Activated T-cell treated with anti-CD3 and anti-CD28 coated beads for 4 hours (primary cell): Measurements from ENCODE around the gene SPTBN2.
"Not testable (repeated sequence)": the region's sequence is repeated elsewhere in the genome, so short reads cannot be mapped to it uniquely, and the experiment has no call there.

Experiments used
- DNase-seq: peaks from one replicate; pipeline ENCODE4 v3.0.0-alpha.2; 2020

SPTBN2 gene

DNA sequence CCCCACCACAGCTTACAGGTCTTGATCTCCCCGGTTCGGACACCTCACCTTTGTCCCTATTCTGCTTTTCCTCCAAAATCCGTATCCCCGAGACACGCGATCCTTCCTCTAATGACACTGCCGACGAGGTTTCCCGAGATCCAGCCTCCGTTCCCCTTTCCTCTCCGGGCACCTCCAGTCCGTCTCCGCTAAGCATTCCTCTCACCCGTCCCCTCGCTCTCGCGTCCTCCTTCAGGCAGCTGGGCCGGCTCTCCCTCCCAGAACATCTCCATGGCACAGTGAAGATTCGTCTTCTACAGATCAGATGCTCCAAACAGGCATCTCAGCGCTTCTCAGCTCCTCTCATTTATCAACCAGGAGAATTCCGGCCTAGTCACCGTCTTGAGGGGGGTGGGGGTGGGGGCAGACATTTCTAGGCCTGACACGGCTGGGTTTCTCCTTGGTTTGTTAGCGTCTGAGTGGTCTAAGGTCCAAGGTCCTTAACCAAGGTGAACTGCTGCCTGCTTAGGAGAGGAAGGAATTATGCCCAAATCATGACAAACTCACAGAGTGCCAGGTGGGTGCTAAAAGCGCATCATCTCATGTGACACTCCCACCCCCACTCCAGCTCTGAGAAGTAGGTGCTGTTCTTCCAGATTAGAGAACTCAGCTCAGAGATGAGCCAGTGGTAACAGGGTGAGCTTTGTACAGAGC is at the start of gene SPTBN2:
SPTBN2 (minus strand) TSS at position 524 of the 693 bp plus-strand sequence. CDS start 7,976 bp downstream, outside the sequence.
- DNase-seq, result no peak

DNA sequence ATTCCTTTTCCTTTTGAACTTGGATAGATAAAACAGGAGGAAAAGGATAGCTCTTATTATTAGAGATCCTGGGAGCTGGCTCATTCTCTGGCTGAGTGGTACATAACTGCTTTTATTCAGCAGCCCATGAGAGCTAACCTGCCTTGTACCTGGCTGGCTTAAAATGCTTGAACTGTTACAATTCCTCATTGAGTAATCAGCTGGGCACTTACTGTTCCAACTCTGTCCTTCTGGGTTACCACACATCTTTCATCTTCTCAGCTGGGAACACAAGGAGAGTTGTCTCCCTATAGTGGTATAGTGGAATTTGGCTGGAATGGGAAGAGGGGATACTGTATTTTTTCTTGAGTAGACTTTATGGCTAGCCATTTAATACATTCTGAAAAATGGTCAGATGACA is 39.8 kb upstream of the SPTBN2 start:
- DNase-seq, result no peak

DNA sequence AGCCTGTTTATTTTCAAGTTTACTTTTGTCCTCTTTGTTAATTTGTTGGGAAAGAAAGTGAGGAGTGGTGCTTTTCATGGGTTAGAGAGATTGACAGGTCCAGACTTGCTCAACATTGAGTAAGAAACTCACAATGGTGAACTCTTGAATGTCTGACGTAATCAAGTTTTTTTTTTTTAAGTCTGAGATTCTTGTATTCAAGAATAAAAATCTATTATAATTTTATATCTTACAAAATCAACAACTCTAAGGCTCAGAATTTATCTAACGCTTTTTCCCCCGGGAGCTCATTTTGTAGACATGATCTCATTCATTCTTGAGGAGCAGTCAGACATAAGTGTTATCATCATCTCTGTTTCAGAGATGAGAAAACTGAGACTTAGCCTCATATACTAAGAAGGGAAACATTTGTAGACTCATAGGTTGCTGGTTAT is 39.1 kb upstream of the SPTBN2 start:
- no peak for DNase-seq

DNA sequence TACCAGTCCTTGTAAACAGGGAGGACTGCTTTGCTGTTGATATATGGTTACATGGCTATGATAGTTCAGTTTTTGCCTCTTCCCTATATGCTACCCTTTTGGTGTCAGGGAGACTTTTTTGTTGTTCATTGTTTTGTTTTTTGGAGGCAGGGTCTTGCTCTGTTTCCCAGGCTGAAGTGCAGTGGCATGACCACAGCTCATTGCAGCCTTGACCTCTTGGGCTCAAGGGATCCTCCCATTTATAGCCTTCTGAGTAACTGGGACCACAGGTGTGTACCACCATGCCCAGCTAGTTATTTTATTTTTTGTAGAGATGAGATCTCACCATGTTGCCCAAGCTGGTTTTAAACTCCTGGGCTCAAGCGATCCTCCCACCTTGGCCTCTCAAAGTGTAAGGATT is 38.6 kb upstream of the SPTBN2 start:
- no peak for DNase-seq

DNA sequence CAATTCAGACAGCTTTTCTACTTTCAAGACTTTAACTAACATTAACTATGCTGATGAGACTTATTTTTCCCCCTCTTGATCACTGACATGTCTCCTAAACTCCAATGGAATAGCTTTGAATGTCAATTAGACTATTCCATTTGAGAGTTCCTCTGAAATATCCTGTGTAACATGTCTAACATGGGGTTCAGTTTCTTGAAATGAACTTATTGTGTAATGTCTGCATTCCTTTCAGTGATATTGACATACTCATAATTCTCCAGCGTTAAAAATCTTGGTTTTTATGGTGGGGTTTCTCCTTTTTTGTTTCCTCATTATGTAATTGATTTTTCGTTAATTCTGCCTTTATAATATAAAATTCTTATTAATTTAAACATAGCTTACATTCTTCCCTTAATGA is 37.7 kb upstream of the SPTBN2 start:
- DNase-seq, result no peak

DNA sequence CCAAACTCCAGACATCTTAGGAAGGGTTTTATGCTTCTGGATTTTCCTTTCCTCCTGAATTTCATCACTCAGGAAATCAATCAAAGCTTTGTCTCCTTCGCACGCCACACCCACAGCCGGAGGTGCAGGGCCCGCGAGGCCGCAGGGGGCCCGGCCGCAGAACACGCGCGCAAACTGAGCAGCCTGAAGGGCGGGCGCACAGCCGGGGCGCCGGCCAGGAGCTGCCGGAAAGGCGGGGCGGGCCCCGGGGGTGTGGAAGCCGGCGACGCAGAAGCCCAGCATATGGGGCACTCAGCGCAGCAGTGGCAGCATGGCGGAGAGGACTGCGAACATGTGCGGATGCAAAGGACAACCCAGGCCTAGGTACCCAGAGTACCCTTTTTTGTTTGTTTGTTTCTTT is 33.1 kb upstream of the SPTBN2 start:
- no peak for DNase-seq

DNA sequence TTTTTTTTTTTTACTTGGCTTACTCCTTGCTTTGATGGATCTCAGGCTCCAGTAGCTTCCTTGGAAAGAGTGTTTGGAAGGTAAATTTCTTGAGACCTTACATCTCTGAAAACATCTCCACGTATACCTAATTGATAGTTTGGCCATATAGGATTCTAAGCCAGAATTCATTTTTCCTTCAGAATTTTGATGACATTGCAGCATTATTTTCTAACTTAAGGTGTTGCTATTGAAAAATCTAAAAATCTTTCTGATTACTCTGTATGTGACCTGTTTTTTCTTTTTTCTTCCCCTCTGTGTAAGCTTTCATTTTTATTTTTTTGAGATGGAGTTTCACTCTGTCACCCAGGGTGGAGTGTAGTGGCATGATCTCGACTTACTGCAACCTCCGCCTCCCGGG is 23.1 kb upstream of the SPTBN2 start:
- DNase-seq, result no peak

DNA sequence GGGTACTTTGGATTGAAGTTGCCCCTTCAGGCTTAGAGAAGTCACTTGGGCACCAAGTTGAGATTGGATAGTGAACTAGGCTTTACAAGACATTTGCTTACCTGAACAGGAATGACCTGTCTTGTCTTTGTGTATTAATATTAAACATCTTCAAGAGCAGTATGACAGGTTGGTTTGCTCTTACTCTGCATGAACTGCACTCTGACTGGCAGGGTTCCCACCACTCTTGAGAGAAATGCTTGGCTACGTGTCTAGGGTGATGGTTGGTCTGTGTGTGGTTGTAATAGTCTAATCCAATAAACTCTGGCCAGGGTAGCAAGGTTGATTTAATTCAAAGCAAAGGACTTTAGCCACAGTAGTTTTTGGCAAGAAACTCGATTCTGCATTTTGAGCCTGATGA is 20.1 kb upstream of the SPTBN2 start:
- no peak for DNase-seq

DNA sequence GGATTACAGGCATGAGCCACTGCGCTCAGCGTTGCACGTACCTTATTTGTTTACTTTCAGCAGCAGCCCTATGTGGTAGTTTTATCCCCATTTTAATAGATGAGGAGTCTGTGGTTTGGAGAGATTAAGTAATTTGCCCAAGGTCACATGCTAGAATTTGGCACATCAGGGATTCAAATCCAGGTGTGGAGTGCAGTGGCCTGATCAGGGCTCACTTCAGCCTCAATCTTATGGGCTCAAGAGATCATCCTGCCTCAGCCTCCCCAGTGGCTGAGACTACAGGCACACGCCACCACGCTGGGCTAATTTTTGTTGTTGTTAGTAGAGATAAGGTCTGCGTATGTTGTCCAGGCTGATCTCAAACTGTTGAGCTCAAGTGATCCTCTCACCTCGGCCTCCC is 18.5 kb upstream of the SPTBN2 start:
- DNase-seq, result no peak

DNA sequence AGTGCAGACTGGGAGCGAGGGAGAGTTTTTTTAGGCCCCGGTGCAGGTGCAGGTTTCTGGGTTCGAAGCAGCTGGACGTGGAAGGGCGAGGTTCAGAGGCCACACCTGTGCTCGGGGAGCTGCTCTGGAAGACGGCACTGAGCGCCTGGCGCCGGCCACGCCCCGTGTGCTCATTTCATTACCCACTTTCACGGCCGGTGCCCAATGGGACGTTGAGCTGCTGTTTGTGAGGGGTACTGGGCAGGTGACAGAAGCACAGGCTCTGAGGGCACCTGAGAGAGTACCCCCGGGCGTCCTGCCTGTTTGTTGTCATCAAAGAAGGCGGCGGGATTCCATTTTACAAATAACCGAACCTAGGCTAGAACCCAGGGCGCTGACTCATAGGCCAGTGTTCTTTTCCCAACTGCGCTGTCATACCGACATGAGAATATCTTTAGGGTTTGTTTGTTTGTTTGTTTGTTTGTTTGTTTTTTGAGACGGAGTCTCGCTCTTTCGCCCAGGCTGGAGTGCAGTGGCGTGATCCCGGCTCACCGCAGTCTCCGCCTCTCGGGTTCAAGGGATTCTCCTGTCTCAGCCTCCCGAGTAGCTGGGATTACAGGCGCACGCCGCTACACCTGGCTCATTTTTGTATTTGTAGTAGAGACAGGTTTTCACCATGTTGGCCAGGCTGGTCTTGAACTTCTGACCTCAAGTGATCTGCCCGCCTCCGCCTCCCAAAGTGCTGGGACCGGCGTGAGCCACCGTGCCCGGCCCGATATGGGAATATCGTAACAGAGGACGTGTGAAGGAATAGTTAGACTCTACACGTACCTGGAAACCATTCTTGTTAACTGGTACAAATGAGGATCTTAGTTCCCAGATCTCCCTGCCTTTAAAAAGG is 16.6 kb upstream of the SPTBN2 start:
- DNase-seq, result no peak

DNA sequence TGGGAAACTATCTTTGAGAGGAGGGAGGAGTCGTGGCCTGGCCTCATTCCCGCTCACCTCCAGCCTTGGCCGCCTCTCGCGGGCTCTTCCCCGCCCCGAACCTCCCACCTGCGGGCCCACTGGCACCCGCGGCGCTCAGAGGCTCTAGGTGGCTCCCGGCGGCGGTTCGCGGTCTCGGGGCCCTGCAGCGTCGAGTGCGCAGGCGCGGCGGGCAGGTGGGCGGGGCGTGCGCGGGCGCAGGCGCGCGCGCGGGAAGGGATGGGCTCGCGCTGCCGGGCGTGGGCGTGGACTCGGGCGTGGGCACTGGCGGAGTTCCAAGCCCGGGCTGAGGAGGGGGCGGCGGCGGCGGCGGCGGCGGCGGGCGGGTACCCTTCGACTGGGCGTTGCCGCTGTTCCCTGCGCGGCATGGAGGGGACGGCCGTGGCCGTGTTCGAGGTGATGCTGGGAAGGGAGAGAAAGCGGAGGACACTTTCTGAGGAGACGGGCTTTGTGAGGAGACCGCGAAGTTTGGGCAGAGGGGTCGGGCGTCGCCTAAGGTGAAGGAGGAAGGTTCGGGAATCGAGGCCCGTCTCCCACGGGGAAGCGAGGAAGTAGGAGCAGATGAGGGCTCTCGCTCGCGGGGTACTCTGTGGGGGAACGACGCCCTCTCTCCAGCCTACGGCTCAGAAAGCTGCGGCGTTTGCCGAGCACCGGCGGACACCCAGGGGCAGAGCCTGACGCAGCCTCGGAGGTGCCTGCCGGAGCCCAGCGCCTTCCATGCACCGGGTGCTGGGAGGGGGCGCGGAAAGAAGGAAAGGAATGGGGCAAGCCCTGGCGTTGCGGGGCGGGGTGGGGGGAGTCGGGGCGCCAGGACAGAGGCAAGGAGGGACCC is 15.7 kb upstream of the SPTBN2 start:
- DNase-seq, result peak; percentile 88

DNA sequence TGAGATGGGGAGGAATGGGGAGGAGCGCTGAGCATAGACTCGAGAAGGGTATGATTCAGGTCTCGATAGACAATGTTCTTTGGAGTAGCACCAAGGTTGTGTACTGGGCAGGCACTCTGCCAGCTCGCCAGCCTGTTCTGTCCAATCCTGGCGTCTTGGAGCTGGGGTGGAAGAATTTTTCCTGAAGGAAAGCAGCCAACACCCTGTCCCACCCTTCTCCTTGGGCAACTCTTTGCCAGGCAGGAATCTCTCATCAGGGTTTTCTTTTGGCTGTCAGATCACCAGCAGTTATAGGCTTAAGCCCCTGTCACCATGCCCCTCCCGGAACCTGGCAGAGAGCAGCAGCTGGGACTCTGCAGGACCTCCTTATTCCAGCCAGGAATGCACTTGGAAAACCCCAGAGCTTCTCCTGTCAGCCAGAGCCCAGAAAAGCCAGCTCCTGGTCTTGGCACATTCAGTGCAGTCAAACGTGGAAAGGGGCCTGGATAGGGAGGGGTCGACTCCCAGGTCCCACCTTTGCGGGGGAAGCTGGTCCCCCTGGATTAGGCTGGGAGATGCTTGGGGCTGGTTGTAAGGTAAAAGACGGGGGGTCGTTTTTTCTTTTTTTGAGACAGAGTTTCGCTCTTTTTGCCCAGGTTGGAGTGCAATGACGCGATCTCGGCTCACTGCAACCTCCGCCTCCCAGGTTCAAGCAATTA is 14.4 kb upstream of the SPTBN2 start:
- DNase-seq, result no peak

DNA sequence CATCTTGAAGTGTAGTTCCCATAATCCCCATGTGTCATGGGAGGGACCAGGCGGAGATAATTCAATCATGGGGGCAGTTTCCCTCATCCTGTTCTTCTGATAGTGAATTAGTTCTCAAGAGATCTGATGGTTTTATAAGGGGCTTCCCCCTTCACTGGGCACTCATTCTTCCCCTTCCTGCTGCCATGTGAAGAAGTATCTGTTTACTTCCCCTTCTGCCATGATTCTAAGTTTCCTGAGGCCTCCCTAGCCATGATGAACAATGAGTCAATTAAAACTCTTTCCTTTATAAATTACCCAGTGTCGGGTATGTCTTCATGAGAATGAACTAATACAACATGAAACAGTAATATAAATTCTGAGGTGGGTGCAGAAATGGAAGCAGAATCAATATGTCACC is 12.1 kb upstream of the SPTBN2 start:
- no peak for DNase-seq

DNA sequence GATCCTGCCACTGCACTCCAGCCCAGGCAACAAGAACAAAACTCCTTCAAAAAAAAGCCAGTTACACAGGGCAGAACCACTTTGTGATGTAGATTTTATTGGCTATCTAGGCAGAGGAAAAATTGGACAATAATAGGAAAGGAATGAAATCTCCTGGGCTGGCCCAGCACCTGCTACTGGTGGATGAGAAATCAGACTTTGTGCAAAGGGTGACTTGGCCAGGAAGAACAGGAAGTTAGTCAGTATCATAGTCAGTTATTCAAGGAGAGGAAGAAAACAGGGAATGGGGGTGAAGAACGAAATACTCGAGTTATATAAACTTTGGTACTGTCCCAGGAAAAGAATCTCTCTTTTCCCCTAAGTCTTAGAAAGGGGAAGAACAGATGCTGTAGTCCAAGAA is 11.0 kb upstream of the SPTBN2 start:
- DNase-seq, result no peak

DNA sequence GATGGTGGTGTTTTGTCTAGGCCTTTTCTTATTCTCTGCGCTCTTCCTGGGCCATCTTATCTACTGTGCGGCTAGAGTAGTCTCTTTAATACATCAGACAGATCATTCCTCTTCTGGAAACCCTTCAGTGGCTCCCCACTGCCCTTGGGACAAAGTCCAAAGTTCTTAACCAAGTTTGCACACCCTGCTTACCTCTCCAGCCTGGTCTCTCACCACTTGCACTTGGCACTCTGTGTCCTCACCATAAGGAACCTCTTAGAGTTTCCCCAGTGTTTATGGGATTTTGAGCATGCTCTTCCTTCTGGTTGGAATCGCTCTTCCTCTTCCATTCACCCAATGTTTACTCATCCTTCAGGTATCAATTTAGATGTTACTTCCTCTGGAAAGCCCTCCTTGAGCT is 5.2 kb upstream of the SPTBN2 start:
- DNase-seq, result no peak

DNA sequence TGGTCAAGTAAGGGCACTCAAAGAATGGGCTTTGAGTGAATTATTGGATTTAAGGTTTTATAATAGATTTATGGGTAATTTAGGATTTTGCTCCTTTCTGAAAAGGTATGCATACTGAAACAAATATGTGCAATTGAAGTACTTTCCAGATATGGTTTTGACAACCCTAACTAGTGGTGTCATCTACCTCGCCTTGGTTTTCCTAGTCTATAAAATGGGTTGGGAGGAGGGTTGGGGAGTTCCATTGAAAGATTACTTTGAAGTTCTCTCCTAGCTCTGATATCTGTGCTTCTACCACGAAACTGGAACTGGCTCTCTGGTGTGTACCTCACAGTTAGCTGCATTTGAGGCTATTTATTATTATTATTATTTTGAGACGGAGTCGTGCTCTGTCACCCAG is 431 bp upstream of the SPTBN2 start:
- DNase-seq, result no peak

DNA sequence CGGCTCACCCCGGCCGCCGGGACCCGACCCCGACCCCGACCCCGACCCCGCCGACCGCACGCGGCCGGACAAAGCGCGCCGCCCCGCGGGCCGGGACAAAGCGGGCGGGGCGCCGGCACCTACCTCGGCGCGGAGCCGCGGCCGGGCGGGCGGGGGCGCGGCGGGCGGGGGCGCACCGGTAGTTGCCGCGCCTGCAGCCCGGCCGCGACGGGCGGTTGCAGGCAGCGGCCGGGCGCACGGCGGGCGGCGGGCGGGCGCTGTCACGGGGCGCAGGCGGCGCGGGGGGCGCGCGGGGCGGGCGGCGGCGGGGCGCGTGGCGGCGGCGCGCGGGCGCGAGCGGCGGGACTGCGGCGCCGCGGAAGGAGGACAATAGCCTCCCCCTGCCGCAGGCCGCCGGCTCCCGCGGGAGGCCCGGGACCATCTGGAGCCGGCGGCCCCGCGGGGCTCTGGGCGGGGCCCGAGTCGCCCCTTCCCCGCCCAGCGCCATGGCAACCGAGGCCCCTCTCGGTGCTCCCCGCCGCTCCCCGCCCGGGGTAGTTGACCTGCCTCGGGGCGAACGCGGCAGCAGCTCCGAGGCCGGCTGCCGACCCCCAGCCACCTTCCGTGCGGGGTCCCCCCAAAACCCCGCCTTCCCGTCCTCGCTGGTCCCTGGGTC is 851 bp downstream of the SPTBN2 start:
- no peak for DNase-seq

DNA sequence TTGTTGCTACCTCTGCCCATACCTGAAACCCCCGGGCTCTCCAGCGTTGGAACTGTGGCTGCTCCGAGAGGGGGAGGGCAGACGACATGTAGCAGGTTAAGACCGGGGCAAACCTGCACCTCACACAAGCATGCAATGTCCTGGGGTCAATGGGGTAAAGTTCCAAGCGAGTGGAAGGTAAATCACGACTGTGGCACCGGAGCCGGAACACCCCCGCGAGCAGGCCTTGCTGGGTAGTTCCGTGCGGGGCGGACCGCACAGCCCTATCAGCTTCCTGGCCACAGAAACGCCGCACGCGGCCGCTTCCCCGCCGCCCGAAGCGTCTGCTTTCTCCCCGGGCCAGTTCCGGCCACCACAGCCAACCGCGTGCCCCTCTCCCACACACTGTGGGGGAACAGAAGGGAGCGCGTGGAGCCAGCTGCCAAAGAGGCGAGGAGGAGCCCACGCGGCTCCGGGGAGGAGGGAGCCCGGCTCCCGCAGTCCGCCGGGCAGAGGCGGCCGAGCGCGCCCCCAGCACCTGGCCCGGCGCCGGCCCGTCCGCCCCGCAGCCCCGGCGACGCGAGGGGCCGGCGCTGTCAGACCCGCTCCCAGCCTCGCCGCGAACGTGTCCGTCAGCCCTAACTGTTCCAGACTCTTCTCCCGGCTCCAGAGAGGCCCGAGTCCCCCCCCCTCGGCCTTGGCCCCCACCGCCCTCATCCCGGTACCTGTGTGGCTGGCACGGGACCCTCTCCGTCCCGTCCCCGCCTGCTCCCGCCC is 1.6 kb downstream of the SPTBN2 start:
- DNase-seq, result no peak

DNA sequence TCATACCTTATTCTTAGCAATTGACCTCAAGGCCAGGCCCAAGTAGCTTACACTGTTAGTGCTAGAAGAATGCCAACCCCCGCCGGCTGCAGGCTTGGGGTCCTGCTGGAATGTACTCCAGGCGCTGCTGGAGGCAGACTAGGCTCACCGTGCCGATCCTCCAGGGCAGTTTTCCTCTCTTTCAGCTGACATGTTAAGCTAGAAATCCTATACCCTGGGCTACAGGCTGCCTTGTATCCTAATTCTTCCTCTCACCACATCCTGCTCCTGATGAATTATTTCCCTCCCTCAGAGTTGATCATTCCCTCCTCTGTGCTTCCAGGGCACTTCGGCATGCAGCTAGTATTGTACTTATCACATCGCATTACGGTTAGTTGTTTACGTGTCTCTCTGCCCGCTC is 3.4 kb downstream of the SPTBN2 start:
- DNase-seq, result no peak

DNA sequence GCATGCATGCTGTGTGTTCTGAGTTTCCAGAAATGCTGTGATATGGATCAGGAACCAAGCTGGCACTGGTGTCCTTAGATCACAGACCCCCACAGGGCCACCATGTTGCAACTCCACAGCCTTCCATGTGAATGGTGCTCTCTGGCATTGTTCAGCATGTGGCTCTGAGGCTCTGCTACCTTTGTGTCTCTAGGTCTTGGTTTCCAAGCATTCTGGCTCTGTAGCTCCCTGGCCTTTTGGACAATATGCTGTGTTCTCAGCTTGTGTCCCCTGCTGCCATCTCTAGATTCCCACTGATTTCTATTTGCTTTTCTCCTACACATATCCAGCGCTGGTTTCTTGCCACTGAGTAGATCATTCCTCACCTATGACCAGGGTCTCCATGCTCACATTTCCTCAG is 3.9 kb downstream of the SPTBN2 start:
- no peak for DNase-seq

DNA sequence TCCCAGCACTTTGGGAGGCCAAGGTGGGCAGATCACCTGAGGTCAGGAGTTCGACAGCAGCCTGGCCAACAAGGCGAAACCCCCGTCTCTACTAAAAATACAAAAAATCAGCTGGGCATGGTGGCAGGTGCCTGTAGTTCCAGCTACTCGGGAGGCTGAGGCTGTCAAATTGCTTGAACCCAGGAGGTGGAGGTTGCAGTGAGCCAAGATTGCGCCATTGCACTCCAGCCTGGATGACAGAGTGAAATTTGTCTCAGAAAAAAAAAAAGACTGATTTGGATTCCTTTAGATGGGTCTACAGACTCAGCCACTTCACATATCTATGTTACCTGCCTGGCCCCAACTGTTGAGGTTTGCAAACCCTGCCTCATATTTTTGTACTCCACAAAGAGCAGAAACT is 4.8 kb downstream of the SPTBN2 start:
- DNase-seq, result not testable (repeated sequence)
